Right ventricle myocardium inferior (tissue), 1 donor: Measurements from ENCODE around the gene ASAH2. TPM values are rescaled to one million over a fixed set of nuclear protein-coding genes. Genes with fewer than 3 reads are reported as not detected.
"Not testable (repeated sequence)": the region's sequence is repeated elsewhere in the genome, so short reads cannot be mapped to it uniquely, and the experiment has no call there.

Source experiments
- ATAC-seq: fragments of 200-7000 bp; cut with Tn5 transposase; one replicate; pipeline ENCODE4 v1.9.1; 2020; ENCODE audit warnings: mild to moderate bottlenecking, moderate library complexity
- DNase-seq: peaks from one replicate; pipeline ENCODE4 v3.0.0; 2021; ENCODE audit errors: missing footprints
- intact Hi-C: fragments of 100-400 bp; cut with DNase I; formaldehyde crosslinking; loops from one replicate; pipeline ENCODE4 v1.11.0; 2022
- total RNA-seq: library from RNA; stranded (reverse); fragmentation: NEBNext Ultra II Directional; extraction: Animal tissue kit (Norgen Biotek cat#: 25700); gene quantifications from one replicate; pipeline ENCODE4 v1.2.1, GENCODE V29; 2021
- donor health status: DM: no; HTN: yes; CAD: no; lungs with severe emphysema.

ASAH2 gene
- total RNA-seq, 1 donor from 2014 or later: 2.0 TPM

GRCh38 chr10:50267877-50268276, 16.6 kb upstream of the ASAH2 start:
- intact Hi-C loops, ATAC-seq, DNase-seq: not testable (repeated sequence)

- intact Hi-C loops, DNase-seq, ATAC-seq: not testable (repeated sequence)
Measured at GRCh38 chr10:50262625-50263024, 11.3 kb upstream of the ASAH2 start.

- no peak for ATAC-seq
- no peak for DNase-seq
- intact Hi-C loops: no loop called here
Measured at GRCh38 chr10:50260791-50261281, 9.5 kb upstream of the ASAH2 start.

DNA sequence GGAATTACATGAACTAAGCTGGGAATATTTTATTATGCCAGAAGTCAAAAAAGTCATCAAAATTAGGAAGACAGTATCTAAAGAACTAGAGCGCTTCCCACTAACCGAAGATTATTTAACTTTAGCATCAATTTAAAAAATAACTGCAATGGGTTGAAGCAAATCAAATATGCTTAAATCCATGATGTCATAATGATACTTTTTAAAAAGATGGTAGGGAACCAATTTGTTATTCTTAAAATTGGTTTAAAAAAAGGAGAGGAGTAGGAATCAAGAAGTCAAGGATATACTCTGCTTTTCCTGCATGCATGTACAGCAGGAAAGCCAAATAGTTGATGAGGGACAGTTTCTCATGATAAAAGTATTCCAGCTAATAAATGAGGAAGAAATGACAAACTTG, 3.2 kb upstream of the ASAH2 start:
- ATAC-seq (no peak), DNase-seq (no peak)
- intact Hi-C loops: loop anchor here (2.0 kb wide), 1 partner anchor 26 kb away; no protein-coding TSS in a partner anchor

DNA sequence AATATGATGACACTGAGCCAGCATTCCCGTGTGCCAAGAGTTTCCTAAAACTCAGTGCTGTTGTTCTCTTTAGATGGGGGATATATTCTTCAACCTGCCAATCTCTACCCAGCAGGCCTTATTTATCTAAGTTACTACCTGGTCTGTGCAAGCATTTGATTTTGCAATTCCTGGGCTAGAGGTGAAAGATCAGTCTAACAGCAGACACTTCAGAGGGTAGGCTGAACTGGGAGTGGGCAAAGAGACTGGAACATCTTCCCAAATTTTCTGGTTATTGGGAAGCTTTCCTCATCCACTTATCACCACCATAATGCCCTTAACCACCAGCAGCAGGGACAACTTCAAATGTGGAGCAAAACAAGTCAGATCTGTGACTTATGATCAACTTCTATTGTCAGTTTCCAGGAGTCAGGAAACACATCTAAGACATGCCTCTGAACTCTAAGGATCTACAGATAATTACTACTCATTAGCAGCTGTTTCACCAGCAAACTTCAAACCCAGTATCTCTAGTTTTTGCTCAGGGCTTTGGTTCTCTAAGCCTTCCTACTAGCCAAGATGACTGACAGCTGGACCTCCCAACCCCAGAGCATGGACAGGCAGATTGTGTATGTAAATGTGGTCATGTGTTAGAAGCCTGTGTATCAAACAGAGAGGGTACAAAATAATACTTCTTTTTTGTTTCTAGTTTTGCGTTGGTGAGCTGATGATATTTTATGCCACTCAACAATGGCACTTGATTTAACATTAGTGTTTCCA, 1.0 kb downstream of the ASAH2 start:
- ATAC-seq (no peak), DNase-seq (no peak)
- intact Hi-C loops: no loop called here

DNA sequence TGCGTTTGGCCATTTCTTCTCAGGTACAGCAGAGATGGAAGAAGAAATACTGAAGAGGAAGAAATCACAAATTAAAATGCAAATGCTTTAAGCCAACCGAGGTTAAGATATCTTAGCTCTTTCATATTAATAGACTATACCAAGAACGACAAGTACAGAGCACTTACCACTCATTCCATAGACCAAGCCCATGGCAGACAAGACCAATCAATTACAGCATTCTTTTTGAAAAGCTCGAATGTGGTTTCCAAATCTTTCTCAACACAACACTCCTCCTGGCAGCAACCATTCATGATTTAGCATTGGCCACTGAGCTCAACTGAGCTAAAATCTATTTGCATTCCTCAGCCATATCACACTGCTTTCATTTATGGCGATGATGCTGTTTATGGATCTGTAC, 2.7 kb downstream of the ASAH2 start:
- intact Hi-C loops: no loop called here
- ATAC-seq (no peak), DNase-seq (no peak)

DNA sequence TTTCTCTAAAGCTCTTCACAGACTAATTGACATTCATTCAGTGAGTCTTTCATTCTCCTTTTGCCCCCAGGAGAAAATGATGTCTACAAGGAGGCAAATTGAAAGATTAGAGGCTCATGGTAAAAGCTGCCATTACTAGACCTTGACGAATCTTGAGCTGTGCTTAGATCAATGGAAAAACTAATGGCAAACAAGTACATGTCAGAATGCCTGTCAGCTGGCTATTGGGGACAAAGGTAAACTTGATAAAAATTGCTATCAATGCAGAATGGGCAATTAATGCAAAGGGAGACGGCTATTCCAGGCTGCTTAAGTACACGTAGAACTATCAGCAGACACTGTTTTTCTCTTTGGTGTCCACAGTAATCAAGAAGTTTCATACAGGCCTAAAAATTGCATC, 3.3 kb downstream of the ASAH2 start:
- intact Hi-C loops: no loop called here
- ATAC-seq: no peak
- no peak for DNase-seq

GRCh38 chr10:50244201-50244600, 7.1 kb downstream of the ASAH2 start:
- intact Hi-C loops: no loop called here
- ATAC-seq: no peak
- no peak for DNase-seq

DNA sequence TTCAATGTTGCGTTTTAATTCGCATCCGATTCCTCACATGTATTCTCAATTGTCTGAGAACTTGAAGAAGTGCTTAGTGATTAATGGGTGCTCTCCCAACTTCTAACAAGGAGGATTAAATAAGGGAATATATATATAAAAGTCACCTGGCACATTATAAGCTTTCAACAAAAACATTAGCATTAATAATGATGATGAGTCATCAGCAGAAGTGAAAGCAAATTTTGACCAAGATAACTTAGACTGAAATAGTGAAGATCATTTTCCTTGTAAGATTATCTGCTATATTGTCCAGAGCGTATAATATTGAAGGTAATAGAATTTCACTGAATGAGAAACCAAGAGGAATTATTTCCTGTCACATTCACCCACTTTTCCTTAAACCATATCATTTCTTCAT, 8.5 kb downstream of the ASAH2 start:
- DNase-seq: no peak
- intact Hi-C loops: no loop called here
- ATAC-seq: no peak

DNA sequence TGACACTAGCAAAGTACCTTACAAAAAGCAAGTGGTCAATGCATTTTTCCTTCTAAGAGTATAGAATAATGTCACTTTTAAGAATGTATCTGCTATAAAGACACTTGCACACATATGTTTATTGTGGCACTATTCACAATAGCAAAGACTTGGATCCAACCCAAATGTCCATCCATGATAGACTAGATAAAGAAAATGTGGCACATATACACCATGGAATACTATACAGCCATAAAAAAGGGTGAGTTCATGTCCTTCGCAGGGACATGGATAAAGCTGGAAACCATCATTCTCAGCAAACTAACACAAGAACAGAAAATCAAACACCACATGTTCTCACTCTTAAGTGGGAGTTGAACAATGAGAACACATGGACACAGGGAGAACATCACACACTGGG, 9.8 kb downstream of the ASAH2 start:
- ATAC-seq, intact Hi-C loops, DNase-seq: not testable (repeated sequence)

DNA sequence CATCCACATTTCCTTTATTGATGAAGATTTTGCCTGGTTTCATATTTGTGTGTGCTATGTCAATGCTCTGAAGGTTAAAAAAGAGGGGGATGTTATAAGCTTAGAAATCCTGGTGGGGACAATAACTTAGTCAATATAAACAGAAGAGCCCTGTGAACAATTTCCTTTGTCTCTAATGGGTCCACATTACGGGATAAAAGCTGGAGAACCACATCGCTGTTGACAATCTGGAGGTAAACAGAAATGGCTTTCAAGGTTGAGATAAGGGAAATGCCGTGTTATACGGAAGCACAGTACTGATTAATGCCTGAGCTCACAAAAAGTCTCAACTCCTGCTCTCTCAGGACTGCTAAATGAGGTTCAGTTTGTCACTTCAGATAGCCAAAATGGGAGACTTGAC, 16.8 kb downstream of the ASAH2 start:
- DNase-seq: no peak
- intact Hi-C loops: no loop called here
- ATAC-seq: no peak

GRCh38 chr10:50232261-50232639, 19.1 kb downstream of the ASAH2 start:
- ATAC-seq (no peak), DNase-seq (no peak)
- intact Hi-C loops: no loop called here

DNA sequence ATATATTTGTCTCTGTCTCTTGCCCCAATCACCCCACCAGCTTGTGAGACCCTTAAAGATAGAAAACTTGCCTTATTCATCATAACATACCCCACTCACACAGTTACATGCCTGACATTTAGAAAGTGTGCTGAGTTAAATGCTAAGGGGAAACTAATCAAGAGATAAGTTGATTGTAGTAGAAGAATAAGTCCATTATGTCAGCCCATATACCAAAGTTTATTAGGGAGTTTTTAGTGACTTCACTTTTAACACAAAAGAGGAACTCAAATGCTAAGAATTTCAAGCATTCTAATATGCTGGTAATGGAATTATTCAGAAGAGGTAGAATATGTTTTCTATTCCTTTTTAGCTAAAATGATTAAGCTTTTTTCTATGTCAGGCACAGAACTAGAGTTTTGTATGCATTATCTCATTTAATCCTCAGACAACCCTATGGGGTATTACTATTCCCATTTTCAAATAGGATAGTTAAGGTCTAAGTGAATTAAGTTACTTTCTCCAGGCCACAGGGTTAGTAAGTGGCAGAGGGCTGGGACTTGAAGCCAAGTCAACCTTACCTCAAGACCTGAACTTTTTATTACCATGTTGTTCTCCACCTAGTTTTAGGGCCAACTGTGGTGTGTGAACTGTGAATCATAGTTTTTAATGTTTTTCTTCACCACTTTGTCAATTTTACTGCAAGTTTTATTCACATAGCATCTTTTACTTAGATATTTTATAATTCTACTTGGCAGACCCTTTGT, 19.6 kb downstream of the ASAH2 start:
- no peak for ATAC-seq
- intact Hi-C loops: no loop called here
- DNase-seq: no peak

GRCh38 chr10:50229460-50229859, 21.9 kb downstream of the ASAH2 start:
- no peak for ATAC-seq
- intact Hi-C loops: no loop called here
- no peak for DNase-seq

- DNase-seq (no peak), ATAC-seq (no peak)
- intact Hi-C loops: no loop called here
Measured at GRCh38 chr10:50228672-50229071, 22.6 kb downstream of the ASAH2 start.

DNA sequence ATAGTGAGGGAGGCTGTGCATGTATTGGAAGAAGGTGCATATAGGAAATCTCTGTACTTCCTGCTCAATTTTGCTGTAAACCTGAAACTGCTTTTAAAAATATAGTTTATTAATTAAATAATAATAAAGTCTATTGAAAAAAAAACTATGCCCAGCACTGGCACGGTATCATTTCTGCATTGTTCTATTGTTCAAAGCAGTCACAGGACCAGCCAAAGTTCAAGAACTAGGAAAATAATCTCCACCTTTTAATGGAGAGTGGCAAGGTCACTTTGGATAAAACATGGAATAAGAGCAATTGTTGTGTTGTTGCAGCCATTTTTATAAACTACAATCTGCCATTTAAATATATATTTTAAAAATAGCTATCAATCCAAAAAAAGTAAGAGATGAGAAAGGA, 24.7 kb downstream of the ASAH2 start:
- ATAC-seq (no peak), DNase-seq (no peak)
- intact Hi-C loops: no loop called here

GRCh38 chr10:50224330-50224952, 26.9 kb downstream of the ASAH2 start:
- intact Hi-C loops: loop anchor here (2.0 kb wide), 1 partner anchor 628 kb away; no protein-coding TSS in a partner anchor
- DNase-seq (no peak), ATAC-seq (no peak)

GRCh38 chr10:50222199-50222598, 29.1 kb downstream of the ASAH2 start:
- intact Hi-C loops: no loop called here
- no peak for ATAC-seq
- no peak for DNase-seq

- DNase-seq (no peak), ATAC-seq (no peak)
- intact Hi-C loops: no loop called here
Measured at GRCh38 chr10:50221470-50221869, 29.8 kb downstream of the ASAH2 start.

GRCh38 chr10:50219646-50220045, 31.7 kb downstream of the ASAH2 start:
- intact Hi-C loops: no loop called here
- ATAC-seq (no peak), DNase-seq (no peak)
